ENCODE results near the gene INPP5B.

INPP5B gene

DNA sequence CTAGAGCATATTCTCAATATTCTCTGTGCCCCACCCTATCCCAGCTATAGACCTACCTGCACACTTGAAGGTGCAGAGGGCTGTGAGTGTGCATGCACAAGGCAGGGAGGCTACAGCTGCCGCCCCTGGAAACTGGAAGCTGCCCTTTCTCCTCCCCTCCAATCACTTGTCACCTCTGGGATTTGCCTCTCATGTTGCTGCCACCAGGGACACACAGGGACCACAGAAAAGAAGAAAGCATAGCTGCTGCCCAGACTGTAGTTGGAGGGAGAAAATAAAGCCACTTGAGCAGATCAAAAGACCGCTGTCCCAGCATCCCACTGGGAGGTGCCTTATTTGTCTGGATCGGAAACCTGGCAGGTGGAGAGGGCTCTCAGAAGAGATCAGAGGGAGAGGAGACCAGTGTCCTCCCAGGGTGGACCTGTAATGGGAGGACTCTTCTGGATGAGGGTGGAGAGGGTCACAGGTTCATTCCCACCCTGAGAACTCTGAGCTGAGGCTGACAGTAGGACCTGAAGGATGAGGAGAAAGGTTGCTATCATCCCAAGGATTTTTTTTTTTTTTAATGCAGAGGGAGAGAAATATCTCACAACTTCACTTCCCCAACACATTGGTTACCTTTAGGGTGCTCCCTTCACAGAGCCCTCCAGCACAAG lies 7.6 kb upstream of the INPP5B start:
- no peak for DNase-seq (ENCODE audit: low read depth)
- no peak for TF ChIP-seq CTCF (IDR thresholded peaks at IDR 0.05; ENCODE audit: insufficient read depth, low read depth, low read length, missing control alignments)

GRCh38 chr1:37952738-37953137 lies 5.9 kb upstream of the INPP5B start:
- TF ChIP-seq CTCF (IDR thresholded peaks at IDR 0.05; ENCODE audit: insufficient read depth, low read depth, low read length, missing control alignments), result no peak
- no peak for DNase-seq (ENCODE audit: low read depth)
- H3K4me3 ChIP-seq (ENCODE audit: low read depth, low read length), result no peak overlapping the region

More for the DNA sequence above, 7.6 kb upstream of the INPP5B start:
- no peak overlapping the region for H3K4me3 ChIP-seq (ENCODE audit: low read depth, low read length)

GRCh38 chr1:37951783-37952624 lies 5.2 kb upstream of the INPP5B start:
- DNase-seq (ENCODE audit: low read depth), result no peak
- no peak for TF ChIP-seq CTCF (IDR thresholded peaks at IDR 0.05; ENCODE audit: insufficient read depth, low read depth, low read length, missing control alignments)
- no peak overlapping the region for H3K4me3 ChIP-seq (ENCODE audit: low read depth, low read length)

GRCh38 chr1:37951041-37951782 lies 4.4 kb upstream of the INPP5B start:
- no peak overlapping the region for H3K4me3 ChIP-seq (ENCODE audit: low read depth, low read length)
- no peak for DNase-seq (ENCODE audit: low read depth)
- no peak for TF ChIP-seq CTCF (IDR thresholded peaks at IDR 0.05; ENCODE audit: insufficient read depth, low read depth, low read length, missing control alignments)

GRCh38 chr1:37949524-37950152 lies 2.8 kb upstream of the INPP5B start:
- TF ChIP-seq CTCF (IDR thresholded peaks at IDR 0.05; ENCODE audit: insufficient read depth, low read depth, low read length, missing control alignments), result no peak
- DNase-seq (ENCODE audit: low read depth), result no peak
- no peak overlapping the region for H3K4me3 ChIP-seq (ENCODE audit: low read depth, low read length)

DNA sequence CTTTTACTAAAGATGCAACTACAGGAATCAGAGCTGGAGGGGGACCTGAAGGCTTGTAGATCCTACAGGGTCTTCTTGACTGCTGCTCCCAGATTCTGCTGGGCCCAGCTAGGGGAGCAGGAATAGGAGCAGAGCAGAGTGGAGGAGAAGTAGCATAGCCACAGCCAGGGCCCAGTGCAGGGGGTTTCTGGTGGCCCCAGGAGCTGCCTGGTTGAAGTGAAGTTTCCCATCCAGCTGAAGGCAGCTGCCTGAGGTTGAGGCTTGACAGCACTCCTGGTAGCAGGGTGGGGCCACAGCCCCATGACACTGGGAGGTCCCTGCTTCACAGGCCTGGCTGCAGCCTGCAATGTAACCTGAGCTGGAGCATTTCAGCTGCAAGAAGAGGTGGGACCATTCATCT lies 2.0 kb upstream of the INPP5B start:
- no peak overlapping the region for H3K4me3 ChIP-seq (ENCODE audit: low read depth, low read length)
- peak; percentile 24 for DNase-seq (ENCODE audit: low read depth)
- no peak for TF ChIP-seq CTCF (IDR thresholded peaks at IDR 0.05; ENCODE audit: insufficient read depth, low read depth, low read length, missing control alignments)

All from GM12865 (cell line).